Lower leg skin (tissue), 4 donors: ENCODE data around the gene PTPRU. TPM values are rescaled to one million over a fixed set of nuclear protein-coding genes. Genes with fewer than 3 reads are reported as not detected.

ENCODE experiments used
- DNase-seq, 2 donors: peaks; one replicate each; pipeline ENCODE4 v3.0.0-alpha.2; 2019; ENCODE audit warnings: low spot score in 2 of 2
- H3K4me3 ChIP-seq: fragments of 200-600 bp; sonication (generic); 2 replicates; pipeline ENCODE4 v1.5.1; 2017; ENCODE audit warnings: mild to moderate bottlenecking, low read depth; ENCODE audit not compliant: poor library complexity, severe bottlenecking
- CTCF ChIP-seq, 3 donors: fragments of 450-650 bp; IDR thresholded peaks; one replicate each; pipeline ENCODE4 v1.5.1; 2016; ENCODE audit warnings: antibody characterized with exemption in 3 of 3, mild to moderate bottlenecking in 3 of 3, moderate library complexity in 2 of 3
- POLR2A ChIP-seq, 2 donors: fragments of 450-650 bp; IDR thresholded peaks; one replicate each; pipeline ENCODE4 v1.6.1; 2016 to 2017; ENCODE audit warnings: antibody characterized with exemption in 2 of 2, mild to moderate bottlenecking in 1 of 2, moderate library complexity in 1 of 2
- WGBS, 2 donors: methylation state at CpG; one replicate each; pipeline ENCODE4 v1.1.5; 2018; 5-methylcytosine and 5-hydroxymethylcytosine counted together
- intact Hi-C: fragments of 100-400 bp; cut with DNase I; formaldehyde crosslinking; loops from one replicate; pipeline ENCODE4 v1.15.0; 2023; ENCODE audit warnings: low total_unique reads
- total RNA-seq, 4 donors: library from RNA; depleted of rRNA; stranded (reverse); fragments of >200 nt; gene quantifications; one replicate each; pipeline ENCODE4 v1.1.0, GENCODE V29; 2016

The PTPRU gene
- total RNA-seq, 4 donors from 2014 or later = 15.9 to 56.3 (median 30.6) TPM

GRCh38 chr1:29342983-29343382, 106.7 kb downstream of the PTPRU start:
- 43 to 56% methylated on average over 2 of the region's 2 CpGs for WGBS, 2 donors

GRCh38 chr1:29343476-29343875, 107.2 kb downstream of the PTPRU start:
- intact Hi-C loops = no loop called here

More at GRCh38 chr1:29342983-29343382, 106.7 kb downstream of the PTPRU start:
- H3K4me3 ChIP-seq = no peak overlapping the region
- no peak for DNase-seq
- intact Hi-C loops = no loop called here
- no peak for TF ChIP-seq CTCF (IDR thresholded peaks at IDR 0.05)
- no peak for TF ChIP-seq POLR2A (IDR thresholded peaks at IDR 0.05)

GRCh38 chr1:29343908-29344307, 107.6 kb downstream of the PTPRU start:
- DNase-seq = no peak
- WGBS, 2 donors = 76% methylated on average over 10 of the region's 10 CpGs
- no peak for TF ChIP-seq CTCF (IDR thresholded peaks at IDR 0.05)
- TF ChIP-seq POLR2A (IDR thresholded peaks at IDR 0.05) = no peak
- no peak overlapping the region for H3K4me3 ChIP-seq
- intact Hi-C loops = no loop called here

More at GRCh38 chr1:29343476-29343875, 107.2 kb downstream of the PTPRU start:
- 79 to 80% methylated on average over 4 of the region's 4 CpGs for WGBS, 2 donors
- H3K4me3 ChIP-seq = no peak overlapping the region
- DNase-seq = no peak
- TF ChIP-seq POLR2A (IDR thresholded peaks at IDR 0.05) (no peak), CTCF (IDR thresholded peaks at IDR 0.05) (no peak)

- DNase-seq = no peak
- WGBS, 2 donors = 54 to 63% methylated on average over 8 to 9 of the region's 9 CpGs
- no peak overlapping the region for H3K4me3 ChIP-seq
- intact Hi-C loops = no loop called here
- TF ChIP-seq CTCF (IDR thresholded peaks at IDR 0.05) (no peak), POLR2A (IDR thresholded peaks at IDR 0.05) (no peak)
Observed at GRCh38 chr1:29344336-29344735, 108.0 kb downstream of the PTPRU start.

GRCh38 chr1:29346576-29346975, 110.3 kb downstream of the PTPRU start:
- TF ChIP-seq POLR2A (IDR thresholded peaks at IDR 0.05) (no peak), CTCF (IDR thresholded peaks at IDR 0.05) (no peak)
- no peak overlapping the region for H3K4me3 ChIP-seq
- no peak for DNase-seq
- WGBS, 2 donors = 73 to 78% methylated on average over 2 of the region's 2 CpGs
- intact Hi-C loops = no loop called here

GRCh38 chr1:29349871-29350491, 113.7 kb downstream of the PTPRU start:
- no peak for DNase-seq
- no peak for TF ChIP-seq CTCF (IDR thresholded peaks at IDR 0.05)
- TF ChIP-seq POLR2A (IDR thresholded peaks at IDR 0.05) = no peak
- intact Hi-C loops = no loop called here
- no peak overlapping the region for H3K4me3 ChIP-seq
- WGBS, 2 donors = 82 to 88% methylated on average over 23 of the region's 23 CpGs
